Trophoblast cell (in vitro differentiated cells and primary cell): ENCODE results near the gene ANKRD6.

Experiments
- DNase-seq, 2 donors: peaks; one replicate each; pipeline ENCODE4 v3.0.0-alpha.2; 2016
- H2AFZ ChIP-seq: 2 replicates; pipeline ENCODE4 v1.6.1; 2013; ENCODE audit warnings: low read length, moderate library complexity, mild to moderate bottlenecking; ENCODE audit not compliant: insufficient read depth, poor library complexity
- H2AK5ac ChIP-seq: 2 replicates; pipeline ENCODE4 v1.6.1; 2013; ENCODE audit warnings: mild to moderate bottlenecking, low read length
- H2BK120ac ChIP-seq: 2 replicates; pipeline ENCODE4 v1.6.1; 2013; ENCODE audit warnings: low read length, mild to moderate bottlenecking, moderate library complexity; ENCODE audit not compliant: insufficient read depth, poor library complexity
- H2BK12ac ChIP-seq: 2 replicates; pipeline ENCODE4 v1.6.1; 2013; ENCODE audit warnings: mild to moderate bottlenecking, low read length, moderate library complexity
- H2BK5ac ChIP-seq: 2 replicates; pipeline ENCODE4 v1.6.1; 2013; ENCODE audit warnings: low read length, low read depth, moderate library complexity, mild to moderate bottlenecking; ENCODE audit not compliant: poor library complexity
- H3K14ac ChIP-seq: 2 replicates; pipeline ENCODE4 v1.6.1; 2013; ENCODE audit warnings: mild to moderate bottlenecking, low read length
- H3K18ac ChIP-seq: 2 replicates; pipeline ENCODE4 v1.6.1; 2013; ENCODE audit warnings: mild to moderate bottlenecking, low read length
- H3K23ac ChIP-seq: 2 replicates; pipeline ENCODE4 v1.6.1; 2013; ENCODE audit warnings: low read length
- H3K27ac ChIP-seq: 2 replicates; pipeline ENCODE4 v1.5.1; 2013; ENCODE audit warnings: low read depth, mild to moderate bottlenecking, inconsistent platforms, low read length, moderate library complexity
- H3K27me3 ChIP-seq: 2 replicates; pipeline ENCODE4 v1.6.1; 2013; ENCODE audit warnings: inconsistent platforms, mild to moderate bottlenecking, low read length, moderate library complexity; ENCODE audit not compliant: insufficient read depth
- H3K36me3 ChIP-seq, 2 experiments: 1 replicate in 1 of 2; 2 replicates in 1 of 2; pipeline ENCODE4 v1.6.1; 2013; ENCODE audit warnings: low read length in 2 of 2, mild to moderate bottlenecking in 2 of 2, moderate library complexity in 1 of 2; ENCODE audit not compliant: insufficient read depth in 2 of 2, control insufficient read depth in 1 of 2
- H3K4ac ChIP-seq: 2 replicates; pipeline ENCODE4 v1.6.1; 2013; ENCODE audit warnings: low read depth, mild to moderate bottlenecking, low read length, moderate library complexity
- H3K4me1 ChIP-seq, 2 experiments: 1 replicate in 1 of 2; 2 replicates in 1 of 2; pipeline ENCODE4 v1.6.1; 2013; ENCODE audit warnings: low read length in 2 of 2, mild to moderate bottlenecking in 2 of 2, moderate library complexity in 1 of 2; ENCODE audit not compliant: insufficient read depth in 2 of 2, control insufficient read depth in 1 of 2
- H3K4me2 ChIP-seq: 2 replicates; pipeline ENCODE4 v1.6.1; 2013; ENCODE audit warnings: inconsistent platforms, mild to moderate bottlenecking, low read length, moderate library complexity
- H3K4me3 ChIP-seq: 2 replicates; pipeline ENCODE4 v1.5.1; 2013; ENCODE audit warnings: mild to moderate bottlenecking, low read depth, low read length, inconsistent platforms
- H3K79me1 ChIP-seq: one replicate; pipeline ENCODE4 v1.6.1; 2013; ENCODE audit warnings: low read length
- H3K79me2 ChIP-seq: 2 replicates; pipeline ENCODE4 v1.6.1; 2013; ENCODE audit warnings: low read length, mild to moderate bottlenecking; ENCODE audit not compliant: control insufficient read depth, insufficient read depth, poor library complexity
- H3K9ac ChIP-seq: 2 replicates; pipeline ENCODE4 v1.6.1; 2013; ENCODE audit warnings: mild to moderate bottlenecking, low read length
- H3K9me3 ChIP-seq: 2 replicates; pipeline ENCODE4 v1.6.1; 2013; ENCODE audit warnings: low read depth, mild to moderate bottlenecking, control low read depth, inconsistent platforms, low read length; ENCODE audit not compliant: insufficient read depth
- H4K12ac ChIP-seq: 2 replicates; pipeline ENCODE4 v1.6.1; 2013; ENCODE audit warnings: low read depth, mild to moderate bottlenecking, low read length, moderate library complexity
- H4K8ac ChIP-seq: 2 replicates; pipeline ENCODE4 v1.6.1; 2013; ENCODE audit warnings: low read depth, mild to moderate bottlenecking, low read length, moderate library complexity
- H4K91ac ChIP-seq: one replicate; pipeline ENCODE4 v1.6.1; 2013; ENCODE audit warnings: low read depth, mild to moderate bottlenecking, low read length, moderate library complexity
- WGBS: extraction: QIAGEN DNeasy Blood & Tissue Kit; methylation state at CpG from one replicate; pipeline ENCODE4 v1.1.7; 2013; ENCODE audit warnings: missing lambda C conversion rate; ENCODE audit not compliant: insufficient read length, insufficient coverage; ENCODE audit errors: extremely low coverage; 5-methylcytosine and 5-hydroxymethylcytosine counted together

The ANKRD6 gene

GRCh38 chr6:89670935-89671565 lies 238.1 kb downstream of the ANKRD6 start:
- H2AK5ac ChIP-seq: no peak overlapping the region

GRCh38 chr6:89675949-89676748 lies 243.2 kb downstream of the ANKRD6 start:
- Histone ChIP-seq H3K27ac (no peak overlapping the region), H3K14ac (no peak overlapping the region), H3K4me3 (no peak overlapping the region), H3K27me3 (no peaks in the 10 kb centered on the region), H2BK12ac (no peak overlapping the region), H3K4ac (no peak overlapping the region), H3K9ac (no peak overlapping the region), H4K8ac (no peak overlapping the region), H3K36me3 (peaks cover 30 to 62% of the 10 kb centered on the region in 2 experiments), H2BK5ac (no peak overlapping the region), H3K18ac (no peak overlapping the region), H3K4me2 (no peak overlapping the region), H2AFZ (no peak overlapping the region), H3K79me2 (no peaks in the 10 kb centered on the region), H2BK120ac (no peak overlapping the region), H2AK5ac (no peak overlapping the region), H3K23ac (no peak overlapping the region), H3K9me3 (no peaks in the 10 kb centered on the region), H3K4me1 (no peaks in the 10 kb centered on the region), H4K12ac (no peak overlapping the region), H4K91ac (no peak overlapping the region), H3K79me1 (no peaks in the 10 kb centered on the region)
- DNase-seq: no peak
- no CpG with 5 or more reads among the region's 7 CpGs for WGBS

More at GRCh38 chr6:89670935-89671565, 238.1 kb downstream of the ANKRD6 start:
- Histone ChIP-seq H4K8ac (no peak overlapping the region), H3K4me3 (no peak overlapping the region), H3K79me2 (no peaks in the 10 kb centered on the region), H2AFZ (no peak overlapping the region), H3K4me1 (no peaks in the 10 kb centered on the region), H4K91ac (no peak overlapping the region), H2BK5ac (no peak overlapping the region), H3K9ac (no peak overlapping the region), H3K27me3 (no peaks in the 10 kb centered on the region), H3K27ac (no peak overlapping the region), H3K4me2 (no peak overlapping the region), H2BK120ac (no peak overlapping the region), H4K12ac (no peak overlapping the region), H3K23ac (no peak overlapping the region), H3K14ac (no peak overlapping the region), H3K4ac (no peak overlapping the region), H2BK12ac (no peak overlapping the region), H3K9me3 (no peaks in the 10 kb centered on the region), H3K18ac (no peak overlapping the region), H3K79me1 (no peaks in the 10 kb centered on the region), H3K36me3 (peaks cover 19 to 41% of the 10 kb centered on the region in 2 experiments)
- no CpG with 5 or more reads among the region's 7 CpGs for WGBS
- peak in 1 of 2 donors; percentile 28 for DNase-seq

- H2AFZ ChIP-seq: no peak overlapping the region
- no peak for DNase-seq
- no peak overlapping the region for H2BK12ac ChIP-seq
- H2BK120ac ChIP-seq: no peak overlapping the region
- no peaks in the 10 kb centered on the region for H3K9me3 ChIP-seq
- H4K8ac ChIP-seq: no peak overlapping the region
- H2BK5ac ChIP-seq: no peak overlapping the region
- no peaks in the 10 kb centered on the region for H3K79me2 ChIP-seq
- H3K4me1 ChIP-seq: no peaks in the 10 kb centered on the region
- H3K23ac ChIP-seq: no peak overlapping the region
- no peak overlapping the region for H4K12ac ChIP-seq
- no peak overlapping the region for H2AK5ac ChIP-seq
- no peaks in the 10 kb centered on the region for H3K27me3 ChIP-seq
- H3K4me3 ChIP-seq: no peak overlapping the region
- H3K4ac ChIP-seq: no peak overlapping the region
- no peak overlapping the region for H3K27ac ChIP-seq
- no CpG with 5 or more reads among the region's 3 CpGs for WGBS
- no peak overlapping the region for H3K14ac ChIP-seq
- H3K36me3 ChIP-seq: peaks cover 29 to 56% of the 10 kb centered on the region in 2 experiments
- no peak overlapping the region for H3K4me2 ChIP-seq
- H3K18ac ChIP-seq: no peak overlapping the region
- no peak overlapping the region for H3K9ac ChIP-seq
- no peak overlapping the region for H4K91ac ChIP-seq
- H3K79me1 ChIP-seq: no peaks in the 10 kb centered on the region
Observed at GRCh38 chr6:89678531-89678930, 245.6 kb downstream of the ANKRD6 start.

GRCh38 chr6:89679215-89680120 lies 246.5 kb downstream of the ANKRD6 start:
- Histone ChIP-seq H3K4me3 (no peak overlapping the region), H3K4me2 (no peak overlapping the region), H4K8ac (no peak overlapping the region), H2BK12ac (no peak overlapping the region), H3K36me3 (peaks cover 27 to 52% of the 10 kb centered on the region in 2 experiments), H2AK5ac (no peak overlapping the region), H3K14ac (no peak overlapping the region), H2AFZ (no peak overlapping the region), H3K79me2 (no peaks in the 10 kb centered on the region), H4K91ac (no peak overlapping the region), H3K4me1 (no peaks in the 10 kb centered on the region), H3K79me1 (no peaks in the 10 kb centered on the region), H2BK120ac (no peak overlapping the region), H3K9me3 (no peaks in the 10 kb centered on the region), H2BK5ac (no peak overlapping the region), H3K18ac (no peak overlapping the region), H4K12ac (no peak overlapping the region), H3K27ac (no peak overlapping the region), H3K9ac (no peak overlapping the region), H3K23ac (no peak overlapping the region), H3K4ac (no peak overlapping the region), H3K27me3 (no peaks in the 10 kb centered on the region)
- DNase-seq: no peak
- WGBS: no CpG with 5 or more reads among the region's 6 CpGs
